ENCODE measurements around the gene RPP21.

DNA sequence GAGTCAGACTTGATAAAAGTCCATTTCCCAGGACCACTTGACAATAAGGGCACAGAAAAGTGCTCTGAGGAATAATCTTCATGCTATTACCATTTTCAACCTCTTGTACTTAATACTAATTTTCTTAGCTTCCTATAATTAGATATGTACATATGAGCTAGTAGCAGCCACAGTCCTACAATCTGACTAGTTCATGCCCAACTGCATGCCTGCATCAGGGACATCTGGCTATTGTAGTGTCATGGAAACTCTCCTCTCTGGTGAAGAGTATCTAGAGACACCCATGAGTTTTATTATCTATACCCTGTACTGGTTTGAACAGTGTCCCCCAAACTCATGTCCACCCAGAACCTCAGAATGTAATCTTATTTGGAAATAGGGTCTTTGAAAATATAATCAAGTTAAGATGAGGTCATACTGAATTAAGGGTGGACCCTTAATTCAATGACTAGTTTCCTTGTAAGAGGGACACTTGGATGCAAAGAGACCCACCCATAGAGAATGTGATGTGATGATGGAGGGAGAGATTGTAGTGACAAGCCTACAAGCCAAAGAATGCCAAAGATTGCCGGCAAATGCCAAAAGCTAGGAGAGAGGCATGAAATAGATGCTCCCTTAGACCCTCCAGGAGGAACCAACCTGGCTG is 32.2 kb upstream of the RPP21 start:
- TF ChIP-seq CTCF (IDR thresholded peaks at IDR 0.05; ENCODE audit: insufficient read depth, low read depth, low read length) (no peak), EZH2 (IDR thresholded peaks at IDR 0.05; ENCODE audit: insufficient read depth, low read length) (no peak)

Data from astrocyte (in vitro differentiated cells and primary cell).